PC-9 (cell line): ENCODE data around the gene TOR1B. TPM values are rescaled to one million over a fixed set of nuclear protein-coding genes. Genes with fewer than 3 reads are reported as not detected.

ENCODE experiments used
- BruUV-seq: library from RNA; stranded (reverse); fragments of 400-500 nt; replicated peaks from 2 replicates; lab custom pipeline; 2021; lab: Mats Ljungman, UMichigan
- CTCF ChIA-PET: fragments of 300-600 bp; sonication (Branson Sonifier 250); formaldehyde crosslinking; loops from one replicate; lab custom pipeline; 2022; ENCODE audit warnings: antibody characterized with exemption; lab: Charles Lee
- POLR2A ChIA-PET: fragments of 300-600 bp; sonication (Branson Sonifier 250); formaldehyde crosslinking; loops from one replicate; lab custom pipeline; 2022; ENCODE audit warnings: antibody characterized with exemption; ENCODE audit not compliant: unreplicated experiment; lab: Charles Lee
- DNase-seq, 2 experiments: peaks; one replicate each; pipeline versions ENCODE4 v3.0.0 to v3.0.0-alpha.2; 2015 to 2022; ENCODE audit warnings: mixed read lengths in 1 of 2
- H2AFZ ChIP-seq: fragments of 200-600 bp; sonication (generic); 2 replicates; pipeline ENCODE4 v1.8.1; 2017; ENCODE audit warnings: antibody characterized with exemption
- H3F3A ChIP-seq: fragments of 200-600 bp; sonication (generic); 2 replicates; pipeline ENCODE4 v1.8.1; 2017; ENCODE audit warnings: antibody characterized with exemption, mild to moderate bottlenecking, low read depth; ENCODE audit not compliant: insufficient read depth
- H3K27ac ChIP-seq: fragments of 200-600 bp; sonication (generic); 2 replicates; pipeline ENCODE4 v1.6.1; 2016; ENCODE audit warnings: mixed run types
- H3K27me3 ChIP-seq: fragments of 200-600 bp; sonication (generic); 2 replicates; pipeline ENCODE4 v1.6.1; 2016; ENCODE audit warnings: low read depth, mixed run types; ENCODE audit not compliant: insufficient read depth
- H3K36me3 ChIP-seq: fragments of 200-600 bp; sonication (generic); 2 replicates; pipeline ENCODE4 v1.6.1; 2016; ENCODE audit warnings: low read depth, mixed run types
- H3K4me1 ChIP-seq: fragments of 200-600 bp; sonication (generic); replicated peaks from 2 replicates; pipeline ENCODE4 v1.6.1; 2016; ENCODE audit warnings: mixed run types; ENCODE audit not compliant: insufficient read depth
- H3K4me2 ChIP-seq: fragments of 200-600 bp; sonication (generic); 2 replicates; pipeline ENCODE4 v1.6.1; 2017; ENCODE audit warnings: mixed run types
- H3K4me3 ChIP-seq: fragments of 200-600 bp; sonication (generic); 2 replicates; pipeline ENCODE4 v1.6.1; 2016; ENCODE audit warnings: mixed run types
- H3K79me2 ChIP-seq: fragments of 200-600 bp; sonication (generic); 2 replicates; pipeline ENCODE4 v1.6.1; 2017; ENCODE audit warnings: low read depth, mixed run types
- H3K9me2 ChIP-seq: fragments of 200-600 bp; sonication (generic); 2 replicates; pipeline ENCODE4 v1.8.1; 2017; ENCODE audit warnings: mild to moderate bottlenecking; ENCODE audit not compliant: insufficient read depth
- H3K9me3 ChIP-seq: fragments of 200-600 bp; sonication (generic); 2 replicates; pipeline ENCODE4 v1.8.1; 2016; ENCODE audit warnings: low read depth; ENCODE audit not compliant: insufficient read depth
- H4K20me1 ChIP-seq: fragments of 200-600 bp; sonication (generic); 2 replicates; pipeline ENCODE4 v1.8.1; 2017; ENCODE audit not compliant: insufficient read depth
- CTCF ChIP-seq: fragments of 200-600 bp; sonication (generic); conservative IDR thresholded peaks from 2 replicates; pipeline ENCODE4 v1.6.1; 2017; ENCODE audit warnings: mixed run types, antibody characterized with exemption, mild to moderate bottlenecking, moderate library complexity
- EZH2 ChIP-seq: fragments of 200-600 bp; sonication (generic); IDR thresholded peaks from 2 replicates; pipeline ENCODE4 v1.8.0; 2017; ENCODE audit warnings: antibody characterized with exemption, low read depth
- intact Hi-C: fragments of 100-400 bp; cut with micrococcal nuclease; formaldehyde crosslinking; loops from one replicate; pipeline ENCODE4 v1.10.0; 2022; ENCODE audit not compliant: unreplicated experiment
- total RNA-seq: library from RNA; stranded (reverse); gene quantifications from 2 replicates; pipeline ENCODE4 v1.2.3, GENCODE V29; 2021

TOR1B gene
- total RNA-seq, 1 experiment from 2014 or later = 26.5 TPM

DNA sequence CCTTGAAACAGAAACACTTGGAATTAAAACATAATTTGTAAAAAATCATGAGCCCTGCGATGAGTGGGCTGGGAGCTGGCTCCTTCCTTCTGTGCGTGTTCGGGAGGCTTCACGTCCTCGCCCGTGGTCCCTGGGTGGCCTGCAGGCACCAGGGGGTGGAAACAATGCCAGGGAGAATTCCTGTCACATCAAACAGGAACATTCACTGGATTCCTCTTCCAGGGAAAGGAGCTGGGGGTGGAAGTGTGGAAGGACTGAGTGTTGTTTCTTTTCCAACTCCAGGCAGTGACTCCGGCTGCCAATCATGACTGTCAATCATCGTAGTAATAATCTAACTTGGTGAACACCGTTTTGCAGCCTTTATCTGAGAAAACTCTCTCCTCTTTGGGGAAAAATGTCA is 10.7 kb downstream of the TOR1B start:
- H3K9me3 ChIP-seq = no peaks in the 10 kb centered on the region
- no peaks in the 10 kb centered on the region for H3K79me2 ChIP-seq
- no peak overlapping the region for H3K27ac ChIP-seq
- BruUV-seq = no TSS peak
- no peaks in the 10 kb centered on the region for H3K4me1 ChIP-seq
- ChIA-PET CTCF (no interaction called here), POLR2A (interaction anchor here (0.6 kb wide), 1 partner anchor 212 kb away, joined by 3 read pairs; no protein-coding TSS in a partner anchor)
- no peak overlapping the region for H3K4me3 ChIP-seq
- TF ChIP-seq EZH2 (no peak), CTCF (no peak)
- H3K27me3 ChIP-seq = no peaks in the 10 kb centered on the region
- peaks cover 13% of the 10 kb centered on the region; the same call in 1 of the 2 replicates for H3K36me3 ChIP-seq
- H2AFZ ChIP-seq = no peak overlapping the region
- H3K4me2 ChIP-seq = no peak overlapping the region
- intact Hi-C loops = no loop called here
- H3K9me2 ChIP-seq = no peaks in the 10 kb centered on the region
- DNase-seq = no peak
- H4K20me1 ChIP-seq = peaks cover 2% of the 10 kb centered on the region; the same call in 1 of the 2 replicates
- peaks cover 16% of the 10 kb centered on the region; the same call in 1 of the 2 replicates for H3F3A ChIP-seq

DNA sequence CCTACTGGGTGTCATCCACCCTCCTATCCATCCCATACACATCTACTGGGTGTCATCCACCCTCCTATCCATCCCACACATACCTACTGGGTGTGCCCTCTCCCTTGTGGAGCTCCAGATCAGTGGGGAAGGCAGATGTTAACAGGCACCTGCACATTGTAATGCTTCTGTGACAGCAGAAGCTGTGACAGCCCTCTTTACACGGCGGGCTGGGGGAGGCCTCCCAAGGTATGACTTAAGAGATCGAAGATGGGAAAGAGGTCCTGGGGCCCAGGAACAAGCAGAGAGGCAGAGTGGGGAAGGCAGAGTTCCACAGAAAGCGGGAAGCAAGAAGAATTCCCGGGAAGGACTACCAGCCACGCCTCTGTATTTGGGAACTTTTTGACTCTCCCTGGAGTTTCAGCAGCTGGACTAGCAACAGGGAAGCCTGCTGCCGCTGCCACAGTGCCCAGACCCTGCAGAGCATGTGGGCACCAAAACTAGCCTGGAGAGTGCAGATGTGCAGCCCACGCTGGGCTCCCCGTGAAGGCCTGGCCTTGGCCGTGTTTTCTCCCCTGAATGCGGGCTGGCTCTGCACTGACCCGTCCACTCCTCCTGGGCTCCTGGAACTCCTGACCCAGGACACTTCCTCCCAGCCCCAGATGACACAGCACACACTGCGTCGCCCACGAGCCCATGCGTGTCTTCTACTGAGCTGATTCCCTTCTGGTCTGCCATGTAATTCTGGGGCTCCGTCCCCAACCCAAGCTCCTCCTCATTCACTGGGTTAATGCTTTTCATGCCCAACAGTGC is 11.6 kb downstream of the TOR1B start:
- CTCF ChIA-PET = no interaction called here
- POLR2A ChIA-PET = no interaction called here
- H3K4me2 ChIP-seq = no peak overlapping the region
- peaks cover 13% of the 10 kb centered on the region; the same call in 1 of the 2 replicates for H3K36me3 ChIP-seq
- peaks cover 2% of the 10 kb centered on the region; the same call in 1 of the 2 replicates for H4K20me1 ChIP-seq
- H3F3A ChIP-seq = peaks cover 16% of the 10 kb centered on the region; the same call in 1 of the 2 replicates
- no peaks in the 10 kb centered on the region for H3K9me2 ChIP-seq
- DNase-seq = no peak
- no TSS peak for BruUV-seq
- H3K4me1 ChIP-seq = no peaks in the 10 kb centered on the region
- no peaks in the 10 kb centered on the region for H3K9me3 ChIP-seq
- H3K79me2 ChIP-seq = no peaks in the 10 kb centered on the region
- no peak overlapping the region for H3K4me3 ChIP-seq
- H3K27ac ChIP-seq = no peak overlapping the region
- intact Hi-C loops = no loop called here
- no peak overlapping the region for H2AFZ ChIP-seq
- TF ChIP-seq EZH2 (no peak), CTCF (no peak)
- no peaks in the 10 kb centered on the region for H3K27me3 ChIP-seq

GRCh38 chr9:129815278-129815677 is 12.3 kb downstream of the TOR1B start:
- Histone ChIP-seq H3K9me3 (no peaks in the 10 kb centered on the region), H3K9me2 (no peaks in the 10 kb centered on the region), H3K4me2 (no peak overlapping the region), H3F3A (peaks cover 15% of the 10 kb centered on the region; the same call in 1 of the 2 replicates), H3K79me2 (no peaks in the 10 kb centered on the region), H3K4me3 (no peak overlapping the region), H3K4me1 (no peaks in the 10 kb centered on the region), H3K36me3 (peaks cover 13% of the 10 kb centered on the region; the same call in 1 of the 2 replicates), H3K27me3 (no peaks in the 10 kb centered on the region), H2AFZ (no peak overlapping the region), H4K20me1 (peaks cover 2% of the 10 kb centered on the region; the same call in 1 of the 2 replicates), H3K27ac (no peak overlapping the region)
- CTCF ChIA-PET = no interaction called here
- DNase-seq = no peak
- intact Hi-C loops = no loop called here
- BruUV-seq = no TSS peak
- POLR2A ChIA-PET = no interaction called here
- TF ChIP-seq CTCF = no peak
- TF ChIP-seq EZH2 = no peak
